Heart right ventricle (tissue), 16 donors: ENCODE results near the gene ZNF148. TPM values are rescaled to one million over a fixed set of nuclear protein-coding genes. Genes with fewer than 3 reads are reported as not detected.

Experiments
- ATAC-seq, 8 donors: fragments of 200-7000 bp; cut with Tn5 transposase; one replicate each; pipeline ENCODE4 v1.9.1; 2020; ENCODE audit warnings: mild to moderate bottlenecking in 8 of 8, moderate library complexity in 8 of 8, moderate number of reproducible peaks in 1 of 8
- DNase-seq, 2 donors: peaks; one replicate each; pipeline ENCODE4 v3.0.0-alpha.2; 2020
- H3K27ac ChIP-seq, 10 donors: fragments of 200-600 bp; sonication (generic) in 2 of 10; one replicate each; pipeline versions ENCODE4 v1.5.0 to v1.8.0; 2020 to 2022; ENCODE audit warnings: mild to moderate bottlenecking in 3 of 10
- H3K27me3 ChIP-seq, 7 donors: fragments of 200-600 bp; one replicate each; pipeline ENCODE4 v1.8.0; 2021 to 2022; ENCODE audit warnings: mild to moderate bottlenecking in 2 of 7
- H3K36me3 ChIP-seq, 9 donors: fragments of 200-600 bp; sonication (generic) in 1 of 9; one replicate each; pipeline versions ENCODE4 v1.5.0 to v1.8.0; 2020 to 2022; ENCODE audit warnings: mild to moderate bottlenecking in 2 of 9
- H3K4me1 ChIP-seq, 9 donors: fragments of 200-600 bp; sonication (generic) in 1 of 9; one replicate each; pipeline versions ENCODE4 v1.5.0 to v1.8.0; 2020 to 2022; ENCODE audit warnings: mild to moderate bottlenecking in 4 of 9
- H3K4me3 ChIP-seq, 10 donors: fragments of 200-600 bp; sonication (generic) in 2 of 10; one replicate each; pipeline versions ENCODE4 v1.5.0 to v1.8.0; 2020 to 2022; ENCODE audit warnings: mild to moderate bottlenecking in 7 of 10, moderate library complexity in 2 of 10
- H3K9me3 ChIP-seq, 11 donors: fragments of 200-600 bp in 10 of 11; sonication (generic) in 2 of 11; one replicate each; pipeline versions ENCODE4 v1.5.0 to v1.8.0; 2013 to 2022; ENCODE audit warnings: mild to moderate bottlenecking in 2 of 11, control low read depth in 1 of 11, moderate library complexity in 1 of 11
- WGBS, 2 donors: extraction: QIAGEN DNeasy Blood & Tissue Kit; methylation state at CpG; one replicate each; pipeline ENCODE4 v1.1.7; 2013; ENCODE audit warnings: inconsistent platforms in 1 of 2; 5-methylcytosine and 5-hydroxymethylcytosine counted together
- intact Hi-C, 10 donors: fragments of 100-400 bp; cut with DNase I; formaldehyde crosslinking; loops; one replicate each; pipeline versions ENCODE4 v1.11.1 to v1.14.2; 2022
- polyA plus RNA-seq, 2 donors: library from polyadenylated mRNA; stranded (reverse); fragments of 200-250 nt; gene quantifications; one replicate each; pipeline ENCODE4 v1.2.3, GENCODE V29; 2013
- total RNA-seq, 10 donors: library from RNA; stranded (reverse); fragmentation: NEBNext Ultra II Directional in 3 of 10; extraction: Animal tissue kit (Norgen Biotek cat#: 25700) in 3 of 10; gene quantifications; one replicate each; pipeline versions ENCODE4 v1.2.1 to v1.2.4, GENCODE V29; 2021 to 2023
- TF ChIP-seq, protein P1 (sequence below), 9 donors: fragments of 200-600 bp; sonication (generic) in 2 of 9; IDR thresholded peaks; one replicate each; pipeline versions ENCODE4 v1.5.0 to v1.8.0; 2021 to 2022; ENCODE audit warnings: antibody characterized with exemption in 9 of 9, mild to moderate bottlenecking in 5 of 9, moderate library complexity in 1 of 9
- donor health status: Arrhythmogenic right ventricular cardiomyopathy.
- donor health status: ischemic (EF 13 %, LVEDD 7.1; RV severe dilation, severe dysfunction).
- donor health status: healthy with polysubstance abuse.
- donor health status: DM: no; HTN: yes; CAD: no.
- donor health status: DM: no; HTN: no; CAD: no.
- donor health status: ischemic (EF 25% LVEDD 6.9; RV normal size, moderate dysfunction).
- donor health status: ischemic (EF 25% LVEDD 5.7; RV mildly dilated, moderate dysfunction).
- donor health status: healthy.
- donor health status: DM: yes; HTN: yes; CAD: no.
- donor health status: Ischemic cardiomyopathy.
- donor health status: ischemic (EF 35%, LVEDD 5.7; RV mildly dilated, moderate dysfunction).
- donor health status: nonischemic (EF 11% LVEDD 7.7; RV severe dilation, severe dysfunction).
- donor health status: DM: yes; HTN: yes; CAD: no.
- donor health status: PGD.
- donor health status: ischemic (EF 29% LVEDD 5.4; RV normal size, mild dysfunction).
- donor health status: nonischemic (EF 23%, LVEDD 6.1; RV moderate dilation, normal function).

The ZNF148 gene
- total and polyA plus RNA-seq, 12 donors: 2.9 to 59.6 (median 44.7) TPM

DNA sequence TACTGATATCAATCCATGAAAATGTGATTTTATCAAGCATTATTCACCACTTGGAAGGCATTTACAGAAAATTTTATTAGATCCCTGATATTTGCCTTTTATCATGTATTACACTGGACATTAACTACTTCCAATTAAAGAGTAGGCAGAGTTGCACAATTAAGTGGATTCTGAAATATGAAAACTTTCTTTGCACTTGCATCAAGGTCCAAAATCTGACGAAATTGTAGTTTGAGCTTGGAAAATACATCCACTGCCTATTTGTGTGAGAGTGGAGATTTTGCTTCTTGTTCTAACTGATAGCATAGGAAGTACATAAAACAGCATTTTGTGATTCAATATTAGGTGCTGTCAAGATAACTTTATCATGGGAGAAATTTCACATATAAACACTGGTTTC lies 113.0 kb downstream of the ZNF148 start:
- DNase-seq: no peak
- Histone ChIP-seq H3K4me3 (no peak overlapping the region), H3K36me3 (peaks cover 0 to 15% (median 0%) of the 10 kb centered on the region in 9 donors), H3K27me3 (no peaks in the 10 kb centered on the region), H3K9me3 (peaks cover 0 to 3% (median 0%) of the 10 kb centered on the region in 11 donors), H3K4me1 (peaks cover 0 to 8% (median 0%) of the 10 kb centered on the region in 9 donors), H3K27ac (no peak overlapping the region)
- intact Hi-C loops: no loop called here
- TF ChIP-seq, protein P1, sequence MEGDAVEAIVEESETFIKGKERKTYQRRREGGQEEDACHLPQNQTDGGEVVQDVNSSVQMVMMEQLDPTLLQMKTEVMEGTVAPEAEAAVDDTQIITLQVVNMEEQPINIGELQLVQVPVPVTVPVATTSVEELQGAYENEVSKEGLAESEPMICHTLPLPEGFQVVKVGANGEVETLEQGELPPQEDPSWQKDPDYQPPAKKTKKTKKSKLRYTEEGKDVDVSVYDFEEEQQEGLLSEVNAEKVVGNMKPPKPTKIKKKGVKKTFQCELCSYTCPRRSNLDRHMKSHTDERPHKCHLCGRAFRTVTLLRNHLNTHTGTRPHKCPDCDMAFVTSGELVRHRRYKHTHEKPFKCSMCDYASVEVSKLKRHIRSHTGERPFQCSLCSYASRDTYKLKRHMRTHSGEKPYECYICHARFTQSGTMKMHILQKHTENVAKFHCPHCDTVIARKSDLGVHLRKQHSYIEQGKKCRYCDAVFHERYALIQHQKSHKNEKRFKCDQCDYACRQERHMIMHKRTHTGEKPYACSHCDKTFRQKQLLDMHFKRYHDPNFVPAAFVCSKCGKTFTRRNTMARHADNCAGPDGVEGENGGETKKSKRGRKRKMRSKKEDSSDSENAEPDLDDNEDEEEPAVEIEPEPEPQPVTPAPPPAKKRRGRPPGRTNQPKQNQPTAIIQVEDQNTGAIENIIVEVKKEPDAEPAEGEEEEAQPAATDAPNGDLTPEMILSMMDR (IDR thresholded peaks at IDR 0.05): no peak
- WGBS, 2 donors: 80 to 82% methylated on average over 1 of the region's 1 CpG
- ATAC-seq: no peak

GRCh38 chr3:125261031-125261430 lies 114.1 kb downstream of the ZNF148 start:
- 78 to 81% methylated on average over 1 of the region's 1 CpG for WGBS, 2 donors
- TF ChIP-seq, protein P1 (IDR thresholded peaks at IDR 0.05): no peak
- Histone ChIP-seq H3K4me1 (peaks cover 0 to 4% (median 0%) of the 10 kb centered on the region in 9 donors), H3K27me3 (no peaks in the 10 kb centered on the region), H3K9me3 (peaks cover 0 to 14% (median 0%) of the 10 kb centered on the region in 11 donors), H3K27ac (no peak overlapping the region), H3K36me3 (peaks cover 0 to 23% (median 0%) of the 10 kb centered on the region in 9 donors), H3K4me3 (no peak overlapping the region)
- intact Hi-C loops: no loop called here
- DNase-seq: no peak
- ATAC-seq: no peak

GRCh38 chr3:125260158-125260557 lies 115.0 kb downstream of the ZNF148 start:
- Histone ChIP-seq H3K36me3 (peaks cover 0 to 23% (median 0%) of the 10 kb centered on the region in 9 donors), H3K4me3 (no peak overlapping the region), H3K9me3 (peaks cover 0 to 14% (median 0%) of the 10 kb centered on the region in 11 donors), H3K27me3 (no peaks in the 10 kb centered on the region), H3K27ac (no peak overlapping the region), H3K4me1 (peaks cover 0 to 4% (median 0%) of the 10 kb centered on the region in 9 donors)
- 98 to 100% methylated on average over 2 of the region's 2 CpGs for WGBS, 2 donors
- TF ChIP-seq, protein P1 (IDR thresholded peaks at IDR 0.05): no peak
- no peak for ATAC-seq
- intact Hi-C loops: no loop called here
- no peak for DNase-seq

DNA sequence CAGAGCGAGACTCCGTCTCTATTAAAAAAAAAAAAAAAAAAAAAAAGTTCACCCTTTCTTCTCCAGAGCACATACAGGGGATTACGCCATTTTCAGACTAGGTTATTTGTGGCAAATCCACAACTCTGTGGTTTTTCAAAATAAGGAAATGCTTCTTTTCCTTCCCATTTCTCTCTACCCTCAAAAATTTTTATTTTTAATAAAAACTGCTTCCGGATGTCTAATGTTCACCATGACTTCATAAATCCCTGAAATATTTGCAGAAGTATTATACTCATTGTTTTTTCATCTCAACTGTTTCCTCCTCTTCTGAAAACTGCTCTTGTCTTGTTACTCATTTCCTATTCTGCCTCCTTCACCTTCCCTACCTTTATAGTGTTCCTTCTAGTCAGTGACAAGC lies 117.6 kb downstream of the ZNF148 start:
- WGBS, 2 donors: 80 to 95% methylated on average over 4 of the region's 4 CpGs
- Histone ChIP-seq H3K36me3 (peaks cover 0 to 15% (median 0%) of the 10 kb centered on the region in 9 donors), H3K9me3 (peaks cover 0 to 14% (median 0%) of the 10 kb centered on the region in 11 donors), H3K4me1 (peaks cover 0 to 4% (median 0%) of the 10 kb centered on the region in 9 donors), H3K27ac (no peak overlapping the region), H3K27me3 (no peaks in the 10 kb centered on the region), H3K4me3 (no peak overlapping the region)
- no peak for DNase-seq
- no peak for ATAC-seq
- TF ChIP-seq, protein P1 (IDR thresholded peaks at IDR 0.05): no peak
- intact Hi-C loops: no loop called here
